MCF 10A (cell line): Measurements from ENCODE around the gene OR6B2. TPM values are rescaled to one million over a fixed set of nuclear protein-coding genes. Genes with fewer than 3 reads are reported as not detected.

Source experiments
- BruUV-seq: library from RNA; stranded (reverse); fragments of 400-500 nt; replicated peaks from 2 replicates; lab custom pipeline; 2021; lab: Mats Ljungman, UMichigan
- CTCF ChIA-PET: fragments of 300-600 bp; sonication (Branson Sonifier 250); formaldehyde crosslinking; extraction: SDS; loops from one replicate; lab custom pipeline; 2021; ENCODE audit warnings: antibody characterized with exemption, inconsistent platforms; lab: Yijun Ruan, JAX
- POLR2A ChIA-PET: fragments of 300-600, 350-650 bp; sonication (Branson Sonifier 250); formaldehyde crosslinking; extraction: SDS; loops from one replicate; lab custom pipeline; 2020; ENCODE audit warnings: antibody characterized with exemption, inconsistent platforms; lab: Yijun Ruan, JAX
- DNase-seq: peaks from one replicate; pipeline ENCODE4 v3.0.0-alpha.2; 2018; ENCODE audit not compliant: unreplicated experiment
- H3K27ac Mint-ChIP-seq: one replicate; pipeline ENCODE4 v1.8.0; 2022; ENCODE audit warnings: mild to moderate bottlenecking, low read depth, mixed read lengths; ENCODE audit not compliant: unreplicated experiment
- H3K27me3 Mint-ChIP-seq: one replicate; pipeline ENCODE4 v1.8.0; 2022; ENCODE audit warnings: mixed read lengths; ENCODE audit not compliant: insufficient read depth, unreplicated experiment
- H3K36me3 Mint-ChIP-seq: one replicate; pipeline ENCODE4 v1.8.0; 2022; ENCODE audit warnings: mild to moderate bottlenecking, moderate library complexity, mixed read lengths; ENCODE audit not compliant: insufficient read depth, unreplicated experiment
- H3K4me1 Mint-ChIP-seq: one replicate; pipeline ENCODE4 v1.8.0; 2022; ENCODE audit warnings: mixed read lengths; ENCODE audit not compliant: insufficient read depth, unreplicated experiment
- H3K4me3 Mint-ChIP-seq: one replicate; pipeline ENCODE4 v1.8.0; 2022; ENCODE audit warnings: mild to moderate bottlenecking, moderate library complexity, mixed read lengths; ENCODE audit not compliant: unreplicated experiment
- H3K9me3 Mint-ChIP-seq: one replicate; pipeline ENCODE4 v1.8.0; 2022; ENCODE audit warnings: mixed read lengths; ENCODE audit not compliant: unreplicated experiment
- intact Hi-C: fragments of 100-400 bp; cut with micrococcal nuclease; formaldehyde crosslinking; loops from 2 replicates; pipeline ENCODE4 v1.14.1; 2022
- total RNA-seq: library from RNA; stranded (reverse); gene quantifications from 2 replicates; pipeline ENCODE4 v1.2.3, GENCODE V29; 2022
- TF ChIP-seq, protein P1 (sequence below): fragments of 200-600 bp; IDR thresholded peaks from one replicate; pipeline ENCODE4 v1.8.0; 2022; ENCODE audit warnings: antibody characterized with exemption, mild to moderate bottlenecking; ENCODE audit not compliant: unreplicated experiment

Gene OR6B2
- total RNA-seq, 1 experiment from 2014 or later: not detected

DNA sequence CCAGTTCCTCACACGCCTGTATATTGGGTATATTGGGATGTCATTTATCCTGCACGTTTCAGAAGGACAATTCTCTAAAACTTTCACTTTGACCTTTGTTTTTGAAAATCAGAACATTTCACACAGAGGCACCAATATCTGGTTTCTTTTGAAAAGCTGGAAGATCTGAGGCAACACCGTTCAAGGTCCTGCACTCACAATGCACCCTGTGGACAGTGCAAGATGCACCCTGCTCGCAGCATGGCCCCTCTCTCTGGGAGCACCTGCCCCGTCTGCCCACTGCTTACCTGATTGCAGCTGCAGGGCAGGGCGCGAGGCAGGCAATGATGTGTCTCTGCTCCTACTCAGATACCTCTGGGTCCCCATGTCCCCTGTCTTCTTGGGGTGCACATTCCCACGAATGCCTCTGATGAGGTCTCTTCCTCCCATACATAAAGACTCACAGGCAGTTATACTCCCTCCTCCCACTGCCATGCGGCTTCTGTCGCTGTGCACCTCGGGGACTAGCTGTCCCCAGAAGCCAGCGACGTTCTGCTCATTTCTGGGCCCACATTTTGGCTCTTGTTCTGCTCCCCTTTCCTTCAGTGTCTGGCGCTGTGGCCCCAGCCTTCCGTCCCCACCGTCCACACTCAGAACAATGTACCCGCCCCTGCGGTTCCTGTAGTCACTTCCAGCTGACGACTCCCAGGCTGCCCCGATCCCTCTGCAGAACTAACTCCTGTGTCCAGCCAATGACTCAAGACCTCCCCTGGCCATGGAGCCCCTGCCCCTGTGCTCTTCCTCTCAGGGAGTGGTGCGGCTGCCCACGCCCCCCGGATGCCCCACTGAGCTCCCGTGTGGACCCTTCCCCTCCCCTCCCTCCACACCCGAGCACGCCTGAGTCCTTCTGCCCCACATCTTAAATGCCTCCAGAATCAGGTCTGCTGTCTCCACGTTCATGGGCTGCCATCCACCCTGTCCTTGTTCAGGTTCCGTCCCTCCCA, 23.2 kb upstream of the OR6B2 start, which contains the start of gene OR6B3:
OR6B3 (minus strand) TSS at position 349 of the 983 bp plus-strand sequence.
- Mint-ChIP-seq H3K36me3 (no peaks in the 10 kb centered on the region), H3K4me3 (no peak within 1 kb of the TSS), H3K27ac (no peak within 1 kb of the TSS), H3K9me3 (no peaks in the 10 kb centered on the region), H3K27me3 (peaks cover 89% of the 10 kb centered on the region), H3K4me1 (no peaks in the 10 kb centered on the region)
- intact Hi-C loops: no loop called here
- no peak for DNase-seq
- no TSS peak for BruUV-seq
- TF ChIP-seq, protein P1, sequence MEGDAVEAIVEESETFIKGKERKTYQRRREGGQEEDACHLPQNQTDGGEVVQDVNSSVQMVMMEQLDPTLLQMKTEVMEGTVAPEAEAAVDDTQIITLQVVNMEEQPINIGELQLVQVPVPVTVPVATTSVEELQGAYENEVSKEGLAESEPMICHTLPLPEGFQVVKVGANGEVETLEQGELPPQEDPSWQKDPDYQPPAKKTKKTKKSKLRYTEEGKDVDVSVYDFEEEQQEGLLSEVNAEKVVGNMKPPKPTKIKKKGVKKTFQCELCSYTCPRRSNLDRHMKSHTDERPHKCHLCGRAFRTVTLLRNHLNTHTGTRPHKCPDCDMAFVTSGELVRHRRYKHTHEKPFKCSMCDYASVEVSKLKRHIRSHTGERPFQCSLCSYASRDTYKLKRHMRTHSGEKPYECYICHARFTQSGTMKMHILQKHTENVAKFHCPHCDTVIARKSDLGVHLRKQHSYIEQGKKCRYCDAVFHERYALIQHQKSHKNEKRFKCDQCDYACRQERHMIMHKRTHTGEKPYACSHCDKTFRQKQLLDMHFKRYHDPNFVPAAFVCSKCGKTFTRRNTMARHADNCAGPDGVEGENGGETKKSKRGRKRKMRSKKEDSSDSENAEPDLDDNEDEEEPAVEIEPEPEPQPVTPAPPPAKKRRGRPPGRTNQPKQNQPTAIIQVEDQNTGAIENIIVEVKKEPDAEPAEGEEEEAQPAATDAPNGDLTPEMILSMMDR: no peak
- ChIA-PET CTCF (interaction anchor here (0.7 to 2.2 kb wide), 4 partner anchors 88 to 791 kb away, joined by 3 to 6 read pairs (median 4); no protein-coding TSS in a partner anchor), POLR2A (no interaction called here)

DNA sequence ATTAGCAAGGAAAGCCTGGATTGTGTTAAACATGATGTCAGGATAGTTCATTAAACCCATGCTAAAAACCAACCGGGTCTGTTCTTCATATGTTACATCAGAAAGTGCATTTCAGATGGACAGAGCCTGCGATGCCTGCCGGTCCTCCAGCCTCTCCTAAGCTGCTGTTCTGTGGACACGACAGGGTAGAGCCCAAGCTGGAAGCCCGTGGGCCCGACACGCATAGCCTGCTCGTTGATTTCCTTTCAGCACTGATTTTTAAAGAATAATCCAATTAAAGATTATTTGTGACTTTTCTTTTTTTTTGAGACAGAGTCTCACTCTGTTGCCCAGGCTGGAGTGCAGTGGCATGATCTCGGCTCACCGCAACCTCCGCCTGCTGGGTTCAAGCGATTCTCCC, 22.3 kb upstream of the OR6B2 start:
- no peak for DNase-seq
- ChIA-PET CTCF (interaction anchor here (1.2 to 2.3 kb wide), 3 partner anchors 9 to 91 kb away, joined by 3 to 17 read pairs (median 6); no protein-coding TSS in a partner anchor), POLR2A (interaction anchor here (1.3 to 1.4 kb wide), 2 partner anchors 9 kb away, joined by 3 to 6 read pairs; no protein-coding TSS in a partner anchor)
- Mint-ChIP-seq H3K27me3 (peaks cover 89% of the 10 kb centered on the region), H3K4me3 (no peak overlapping the region), H3K27ac (no peak overlapping the region), H3K9me3 (no peaks in the 10 kb centered on the region), H3K4me1 (no peaks in the 10 kb centered on the region), H3K36me3 (no peaks in the 10 kb centered on the region)
- BruUV-seq: no TSS peak
- TF ChIP-seq, protein P1: no peak
- intact Hi-C loops: no loop called here

DNA sequence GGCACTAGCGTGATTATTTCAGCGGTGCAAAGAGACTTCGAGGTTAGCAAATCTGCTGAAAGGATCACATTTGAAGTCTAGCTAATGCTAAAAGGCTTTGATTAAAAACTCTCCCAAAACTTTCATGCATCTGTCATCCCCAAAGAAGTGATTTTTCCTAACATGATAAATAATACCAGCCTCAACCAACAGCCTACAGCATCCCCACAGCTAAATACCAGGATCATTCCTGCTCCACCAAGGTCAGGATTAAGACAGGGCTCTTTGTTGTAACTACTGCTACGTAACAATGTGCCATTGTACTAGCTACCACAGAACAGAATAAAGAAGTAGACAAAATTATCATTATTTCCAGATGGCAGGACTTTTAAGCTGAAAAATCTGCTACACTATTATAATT, 21.5 kb upstream of the OR6B2 start:
- DNase-seq: no peak
- Mint-ChIP-seq H3K4me3 (no peak overlapping the region), H3K27ac (no peak overlapping the region), H3K27me3 (peaks cover 89% of the 10 kb centered on the region), H3K36me3 (no peaks in the 10 kb centered on the region), H3K4me1 (no peaks in the 10 kb centered on the region), H3K9me3 (no peaks in the 10 kb centered on the region)
- intact Hi-C loops: no loop called here
- TF ChIP-seq, protein P1: no peak
- ChIA-PET CTCF (interaction anchor here (0.5 to 2.3 kb wide), 4 partner anchors 9 to 419 kb away, joined by 3 to 17 read pairs (median 4); no protein-coding TSS in a partner anchor), POLR2A (interaction anchor here (0.6 to 1.4 kb wide), 5 partner anchors 8 to 108 kb away, joined by 3 to 7 read pairs (median 3); no protein-coding TSS in a partner anchor)
- BruUV-seq: no TSS peak

DNA sequence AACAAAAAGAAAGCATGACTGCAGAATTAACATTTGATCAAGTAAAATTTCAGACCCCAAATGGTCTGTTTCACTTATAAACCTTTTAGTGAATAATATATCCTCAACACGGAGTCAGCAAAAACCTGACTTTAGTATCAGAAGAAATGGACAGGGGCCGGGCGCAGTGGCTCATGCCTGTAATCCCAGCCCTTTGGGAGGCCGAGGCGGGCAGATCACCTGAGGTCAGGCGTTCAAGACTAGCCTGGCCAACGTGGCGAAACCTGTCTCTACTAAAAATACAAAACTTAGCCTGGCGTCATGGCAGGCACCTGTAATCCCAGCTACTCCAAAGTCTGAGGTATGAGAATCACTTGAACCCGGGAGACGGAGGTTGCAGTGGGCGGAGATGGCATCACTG, 20.0 kb upstream of the OR6B2 start:
- no peak for DNase-seq
- POLR2A ChIA-PET: no interaction called here
- no peak overlapping the region for H3K27ac Mint-ChIP-seq
- no peaks in the 10 kb centered on the region for H3K9me3 Mint-ChIP-seq
- intact Hi-C loops: no loop called here
- H3K4me3 Mint-ChIP-seq: no peak overlapping the region
- H3K4me1 Mint-ChIP-seq: peaks cover 4% of the 10 kb centered on the region
- CTCF ChIA-PET: no interaction called here
- H3K27me3 Mint-ChIP-seq: peaks cover 89% of the 10 kb centered on the region
- BruUV-seq: no TSS peak
- TF ChIP-seq, protein P1: no peak
- no peaks in the 10 kb centered on the region for H3K36me3 Mint-ChIP-seq
